Esophagus muscularis mucosa (tissue), 4 donors: ENCODE measurements around the gene CCDC63.

Experiments
- EP300 ChIP-seq: sonication (generic); formaldehyde crosslinking; IDR thresholded peaks from one replicate; pipeline ENCODE4 v1.6.1; 2017; ENCODE audit warnings: antibody characterized with exemption
- POLR2AphosphoS5 ChIP-seq, 2 donors: sonication (generic); formaldehyde crosslinking; IDR thresholded peaks; one replicate each; pipeline ENCODE4 v1.6.1; 2017; ENCODE audit warnings: antibody characterized with exemption in 2 of 2
- TF ChIP-seq, protein P1 (sequence below), 3 experiments: fragments of 200-600 bp in 2 of 3; fragments of 450-650 bp in 1 of 3; sonication (generic) in 2 of 3; IDR thresholded peaks; one replicate each; pipeline ENCODE4 v1.5.1; 2017 to 2019; ENCODE audit warnings: antibody characterized with exemption in 3 of 3, mild to moderate bottlenecking in 2 of 3, moderate library complexity in 1 of 3

DNA sequence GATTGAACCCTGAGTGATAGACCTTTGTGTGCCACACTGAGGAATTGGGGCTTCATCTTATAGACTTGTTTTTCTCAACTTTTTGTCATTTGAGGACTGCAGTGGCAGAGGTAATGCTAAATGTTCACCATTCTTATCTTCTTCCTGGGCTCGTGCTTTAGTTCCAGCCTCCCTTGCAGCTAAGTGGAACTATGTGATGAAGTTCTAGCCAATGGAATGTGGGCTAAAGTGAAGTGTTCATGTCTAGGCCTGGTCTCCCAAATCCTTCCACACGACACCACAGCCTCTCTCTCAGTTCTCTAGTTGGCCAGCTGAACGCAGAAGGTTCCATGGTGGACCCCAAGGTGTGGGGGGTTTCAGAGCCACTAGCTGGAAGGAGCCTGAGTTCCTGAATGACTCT is 42.4 kb upstream of the CCDC63 start:
- TF ChIP-seq, protein P1, sequence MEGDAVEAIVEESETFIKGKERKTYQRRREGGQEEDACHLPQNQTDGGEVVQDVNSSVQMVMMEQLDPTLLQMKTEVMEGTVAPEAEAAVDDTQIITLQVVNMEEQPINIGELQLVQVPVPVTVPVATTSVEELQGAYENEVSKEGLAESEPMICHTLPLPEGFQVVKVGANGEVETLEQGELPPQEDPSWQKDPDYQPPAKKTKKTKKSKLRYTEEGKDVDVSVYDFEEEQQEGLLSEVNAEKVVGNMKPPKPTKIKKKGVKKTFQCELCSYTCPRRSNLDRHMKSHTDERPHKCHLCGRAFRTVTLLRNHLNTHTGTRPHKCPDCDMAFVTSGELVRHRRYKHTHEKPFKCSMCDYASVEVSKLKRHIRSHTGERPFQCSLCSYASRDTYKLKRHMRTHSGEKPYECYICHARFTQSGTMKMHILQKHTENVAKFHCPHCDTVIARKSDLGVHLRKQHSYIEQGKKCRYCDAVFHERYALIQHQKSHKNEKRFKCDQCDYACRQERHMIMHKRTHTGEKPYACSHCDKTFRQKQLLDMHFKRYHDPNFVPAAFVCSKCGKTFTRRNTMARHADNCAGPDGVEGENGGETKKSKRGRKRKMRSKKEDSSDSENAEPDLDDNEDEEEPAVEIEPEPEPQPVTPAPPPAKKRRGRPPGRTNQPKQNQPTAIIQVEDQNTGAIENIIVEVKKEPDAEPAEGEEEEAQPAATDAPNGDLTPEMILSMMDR (IDR thresholded peaks at IDR 0.05): no peak
- TF ChIP-seq POLR2AphosphoS5 (IDR thresholded peaks at IDR 0.05) (no peak), EP300 (no peak)
